Skeletal muscle satellite cell (primary cell): ENCODE measurements around the gene NUDCD3.

Source experiments
- H3K27me3 ChIP-seq: 2 replicates; pipeline ENCODE4 v1.7.0; 2013; ENCODE audit warnings: low read length; ENCODE audit not compliant: control insufficient read depth, insufficient read depth
- H3K36me3 ChIP-seq: 2 replicates; pipeline ENCODE4 v1.7.0; 2013; ENCODE audit warnings: mild to moderate bottlenecking, control low read depth, low read length; ENCODE audit not compliant: insufficient read depth
- H3K4me1 ChIP-seq: 2 replicates; pipeline ENCODE4 v1.7.0; 2013; ENCODE audit warnings: low read length; ENCODE audit not compliant: control insufficient read depth, insufficient read depth
- H3K4me2 ChIP-seq: 2 replicates; pipeline ENCODE4 v1.7.0; 2013; ENCODE audit warnings: mild to moderate bottlenecking, low read length
- H3K4me3 ChIP-seq: 2 replicates; pipeline ENCODE4 v1.7.0; 2013; ENCODE audit warnings: low read length
- H3K9ac ChIP-seq: 2 replicates; pipeline ENCODE4 v1.7.0; 2013; ENCODE audit warnings: mild to moderate bottlenecking, low read depth, low read length, moderate library complexity
- H3K9me3 ChIP-seq: replicated peaks from 2 replicates; pipeline ENCODE4 v1.7.0; 2013; ENCODE audit warnings: mild to moderate bottlenecking, control low read depth, low read length

The NUDCD3 gene

GRCh38 chr7:44411306-44411705, 79.2 kb downstream of the NUDCD3 start:
- Histone ChIP-seq H3K27me3 (no peaks in the 10 kb centered on the region), H3K36me3 (peaks cover 9% of the 10 kb centered on the region), H3K4me1 (peaks cover 25% of the 10 kb centered on the region), H3K4me2 (no peak overlapping the region), H3K9ac (no peak overlapping the region), H3K9me3 (no peaks in the 10 kb centered on the region), H3K4me3 (no peak overlapping the region)

- no peaks in the 10 kb centered on the region for H3K27me3 ChIP-seq
- no peaks in the 10 kb centered on the region for H3K9me3 ChIP-seq
- peaks cover 13% of the 10 kb centered on the region for H3K36me3 ChIP-seq
- no peak overlapping the region for H3K4me3 ChIP-seq
- peaks cover 8% of the 10 kb centered on the region for H3K4me1 ChIP-seq
- no peak overlapping the region for H3K4me2 ChIP-seq
- H3K9ac ChIP-seq, result no peak overlapping the region
Measured at GRCh38 chr7:44408596-44408995, 81.9 kb downstream of the NUDCD3 start.

GRCh38 chr7:44403775-44404174, 86.7 kb downstream of the NUDCD3 start:
- H3K36me3 ChIP-seq, result peaks cover 22% of the 10 kb centered on the region
- H3K4me1 ChIP-seq, result peaks cover 15% of the 10 kb centered on the region
- no peak overlapping the region for H3K9ac ChIP-seq
- H3K27me3 ChIP-seq, result no peaks in the 10 kb centered on the region
- H3K4me2 ChIP-seq, result no peak overlapping the region
- no peaks in the 10 kb centered on the region for H3K9me3 ChIP-seq
- H3K4me3 ChIP-seq, result no peak overlapping the region

- Histone ChIP-seq H3K9ac (no peak overlapping the region), H3K36me3 (peaks cover 22% of the 10 kb centered on the region), H3K4me2 (no peak overlapping the region), H3K4me3 (no peak overlapping the region), H3K27me3 (no peaks in the 10 kb centered on the region), H3K4me1 (peaks cover 19% of the 10 kb centered on the region), H3K9me3 (no peaks in the 10 kb centered on the region)
Measured at GRCh38 chr7:44403176-44403759, 87.2 kb downstream of the NUDCD3 start.

GRCh38 chr7:44402401-44403060, 87.9 kb downstream of the NUDCD3 start:
- no peak overlapping the region for H3K4me2 ChIP-seq
- no peak overlapping the region for H3K9ac ChIP-seq
- H3K4me1 ChIP-seq, result peaks cover 14% of the 10 kb centered on the region
- H3K27me3 ChIP-seq, result no peaks in the 10 kb centered on the region
- no peaks in the 10 kb centered on the region for H3K9me3 ChIP-seq
- H3K36me3 ChIP-seq, result peaks cover 22% of the 10 kb centered on the region
- no peak overlapping the region for H3K4me3 ChIP-seq

GRCh38 chr7:44401692-44402091, 88.8 kb downstream of the NUDCD3 start:
- Histone ChIP-seq H3K4me3 (no peak overlapping the region), H3K4me1 (peaks cover 14% of the 10 kb centered on the region), H3K36me3 (peaks cover 19% of the 10 kb centered on the region), H3K9ac (no peak overlapping the region), H3K9me3 (no peaks in the 10 kb centered on the region), H3K4me2 (no peak overlapping the region), H3K27me3 (no peaks in the 10 kb centered on the region)

- no peak overlapping the region for H3K4me2 ChIP-seq
- H3K36me3 ChIP-seq, result peaks cover 19% of the 10 kb centered on the region
- peaks cover 14% of the 10 kb centered on the region for H3K4me1 ChIP-seq
- H3K9ac ChIP-seq, result no peak overlapping the region
- no peaks in the 10 kb centered on the region for H3K9me3 ChIP-seq
- no peaks in the 10 kb centered on the region for H3K27me3 ChIP-seq
- H3K4me3 ChIP-seq, result no peak overlapping the region
Measured at GRCh38 chr7:44400033-44400511, 90.4 kb downstream of the NUDCD3 start.

- Histone ChIP-seq H3K36me3 (peaks cover 25% of the 10 kb centered on the region), H3K9ac (no peak overlapping the region), H3K4me3 (no peak overlapping the region)
Measured at GRCh38 chr7:44398953-44399574, 91.4 kb downstream of the NUDCD3 start.

GRCh38 chr7:44398511-44398911, 91.9 kb downstream of the NUDCD3 start:
- Histone ChIP-seq H3K4me1 (peaks cover 14% of the 10 kb centered on the region), H3K36me3 (peaks cover 21% of the 10 kb centered on the region), H3K9me3 (no peaks in the 10 kb centered on the region), H3K4me2 (peak overlapping the region; percentile 32), H3K27me3 (no peaks in the 10 kb centered on the region), H3K9ac (no peak overlapping the region), H3K4me3 (no peak overlapping the region)

More at GRCh38 chr7:44398953-44399574, 91.4 kb downstream of the NUDCD3 start:
- Histone ChIP-seq H3K27me3 (no peaks in the 10 kb centered on the region), H3K4me2 (peak overlapping the region; percentile 32), H3K9me3 (no peaks in the 10 kb centered on the region), H3K4me1 (peaks cover 14% of the 10 kb centered on the region)

GRCh38 chr7:44396931-44397545, 93.4 kb downstream of the NUDCD3 start:
- Histone ChIP-seq H3K9me3 (no peaks in the 10 kb centered on the region), H3K4me1 (peaks cover 14% of the 10 kb centered on the region), H3K4me3 (no peak overlapping the region), H3K9ac (no peak overlapping the region), H3K4me2 (no peak overlapping the region), H3K27me3 (no peaks in the 10 kb centered on the region), H3K36me3 (peaks cover 12% of the 10 kb centered on the region)

GRCh38 chr7:44396496-44396895, 94.0 kb downstream of the NUDCD3 start:
- H3K36me3 ChIP-seq, result peaks cover 15% of the 10 kb centered on the region
- no peak overlapping the region for H3K4me3 ChIP-seq

More at GRCh38 chr7:44396496-44396895, 94.0 kb downstream of the NUDCD3 start:
- Histone ChIP-seq H3K27me3 (no peaks in the 10 kb centered on the region), H3K9me3 (no peaks in the 10 kb centered on the region), H3K9ac (no peak overlapping the region), H3K4me1 (peaks cover 14% of the 10 kb centered on the region), H3K4me2 (no peak overlapping the region)
